Measurements from ENCODE around the gene SLC16A14.

The SLC16A14 gene, protein sequence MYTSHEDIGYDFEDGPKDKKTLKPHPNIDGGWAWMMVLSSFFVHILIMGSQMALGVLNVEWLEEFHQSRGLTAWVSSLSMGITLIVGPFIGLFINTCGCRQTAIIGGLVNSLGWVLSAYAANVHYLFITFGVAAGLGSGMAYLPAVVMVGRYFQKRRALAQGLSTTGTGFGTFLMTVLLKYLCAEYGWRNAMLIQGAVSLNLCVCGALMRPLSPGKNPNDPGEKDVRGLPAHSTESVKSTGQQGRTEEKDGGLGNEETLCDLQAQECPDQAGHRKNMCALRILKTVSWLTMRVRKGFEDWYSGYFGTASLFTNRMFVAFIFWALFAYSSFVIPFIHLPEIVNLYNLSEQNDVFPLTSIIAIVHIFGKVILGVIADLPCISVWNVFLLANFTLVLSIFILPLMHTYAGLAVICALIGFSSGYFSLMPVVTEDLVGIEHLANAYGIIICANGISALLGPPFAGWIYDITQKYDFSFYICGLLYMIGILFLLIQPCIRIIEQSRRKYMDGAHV

DNA sequence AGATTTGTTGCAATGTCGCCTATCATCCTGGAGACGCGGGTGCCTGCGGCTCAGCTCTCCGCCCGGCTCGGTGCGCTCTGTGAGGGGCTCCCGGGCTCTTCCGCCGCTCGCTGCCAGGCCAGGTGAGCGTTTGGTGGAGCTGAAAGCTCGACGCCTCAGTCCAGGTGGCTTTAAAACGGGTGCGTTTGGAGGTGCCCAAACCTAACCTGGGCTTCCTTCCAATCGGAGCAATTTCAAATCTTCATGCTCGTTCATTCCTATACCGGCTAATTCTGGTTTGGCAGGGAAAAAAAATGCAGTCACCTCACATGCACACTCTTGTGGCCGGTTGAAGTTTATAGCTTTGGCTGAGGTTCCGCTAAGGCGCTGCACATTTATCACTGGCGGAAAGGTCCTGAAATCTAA lies at the start of gene SLC16A14:
Gene SLC16A14, minus strand, starts transcription at position 274 of the 405 bp plus-strand sequence. CDS start 9,572 bp downstream, outside the sequence.
- TF ChIP-seq, protein P1, sequence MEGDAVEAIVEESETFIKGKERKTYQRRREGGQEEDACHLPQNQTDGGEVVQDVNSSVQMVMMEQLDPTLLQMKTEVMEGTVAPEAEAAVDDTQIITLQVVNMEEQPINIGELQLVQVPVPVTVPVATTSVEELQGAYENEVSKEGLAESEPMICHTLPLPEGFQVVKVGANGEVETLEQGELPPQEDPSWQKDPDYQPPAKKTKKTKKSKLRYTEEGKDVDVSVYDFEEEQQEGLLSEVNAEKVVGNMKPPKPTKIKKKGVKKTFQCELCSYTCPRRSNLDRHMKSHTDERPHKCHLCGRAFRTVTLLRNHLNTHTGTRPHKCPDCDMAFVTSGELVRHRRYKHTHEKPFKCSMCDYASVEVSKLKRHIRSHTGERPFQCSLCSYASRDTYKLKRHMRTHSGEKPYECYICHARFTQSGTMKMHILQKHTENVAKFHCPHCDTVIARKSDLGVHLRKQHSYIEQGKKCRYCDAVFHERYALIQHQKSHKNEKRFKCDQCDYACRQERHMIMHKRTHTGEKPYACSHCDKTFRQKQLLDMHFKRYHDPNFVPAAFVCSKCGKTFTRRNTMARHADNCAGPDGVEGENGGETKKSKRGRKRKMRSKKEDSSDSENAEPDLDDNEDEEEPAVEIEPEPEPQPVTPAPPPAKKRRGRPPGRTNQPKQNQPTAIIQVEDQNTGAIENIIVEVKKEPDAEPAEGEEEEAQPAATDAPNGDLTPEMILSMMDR (IDR thresholded peaks at IDR 0.05) = peak; percentile 28; the same call in 1 of the 2 replicates

DNA sequence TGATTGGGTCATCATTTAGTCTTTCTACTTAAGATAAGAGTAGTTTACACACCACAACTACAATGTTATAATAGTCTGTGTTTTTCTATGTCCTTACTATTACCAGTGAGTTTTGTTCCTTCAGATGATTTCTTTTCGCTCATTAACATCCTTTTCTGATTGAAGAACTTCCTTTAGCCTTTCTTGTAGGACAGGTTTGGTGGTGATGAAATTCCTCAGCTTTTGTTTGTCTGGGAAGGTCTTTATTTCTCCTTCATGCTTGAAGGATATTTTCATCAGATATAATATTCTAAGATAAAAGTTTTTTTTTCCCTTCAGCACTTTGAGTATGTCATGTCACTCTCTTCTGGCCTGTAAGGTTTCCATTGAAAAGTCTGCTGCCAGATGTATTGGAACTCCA lies 38.0 kb upstream of the SLC16A14 start:
- TF ChIP-seq, protein P1 (IDR thresholded peaks at IDR 0.05) = no peak

DNA sequence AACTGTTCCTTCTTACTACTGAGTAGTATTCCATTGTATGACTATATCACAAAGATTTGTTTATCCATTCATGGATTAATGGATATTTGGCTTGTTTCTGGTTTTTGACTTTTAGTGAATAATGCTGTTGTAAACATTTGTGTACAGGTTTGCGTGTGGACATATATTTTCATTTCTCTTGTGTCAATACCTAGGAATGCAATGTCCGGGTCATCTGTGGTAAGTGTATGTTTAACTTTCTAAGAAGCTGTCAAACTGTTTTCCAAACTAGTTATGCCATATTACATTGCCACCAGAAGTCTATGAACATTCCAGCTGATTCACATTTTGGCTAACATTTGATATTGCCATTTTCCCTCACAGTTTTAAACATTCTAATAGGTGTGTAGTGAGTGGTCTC lies 29.1 kb upstream of the SLC16A14 start:
- TF ChIP-seq, protein P1 (IDR thresholded peaks at IDR 0.05) = no peak

DNA sequence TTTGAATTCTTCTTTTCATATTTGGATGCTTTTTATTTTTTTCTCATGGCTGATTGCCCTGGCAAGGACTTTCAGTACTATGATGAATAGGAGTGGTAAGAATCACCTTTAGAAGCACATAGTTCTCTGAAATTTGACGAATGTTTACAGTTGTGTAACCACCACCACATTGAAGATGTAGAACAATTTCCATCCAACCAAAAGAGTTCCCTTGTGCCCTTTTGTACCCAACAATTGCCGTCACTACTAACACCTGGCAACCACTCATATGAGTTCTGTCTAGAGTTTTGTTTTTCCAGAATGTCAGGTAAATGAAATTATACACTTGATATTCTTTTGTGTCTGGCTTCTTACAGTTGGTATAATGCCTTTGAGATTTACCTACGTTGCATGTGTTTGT lies 28.7 kb upstream of the SLC16A14 start:
- TF ChIP-seq, protein P1 (IDR thresholded peaks at IDR 0.05) = no peak

DNA sequence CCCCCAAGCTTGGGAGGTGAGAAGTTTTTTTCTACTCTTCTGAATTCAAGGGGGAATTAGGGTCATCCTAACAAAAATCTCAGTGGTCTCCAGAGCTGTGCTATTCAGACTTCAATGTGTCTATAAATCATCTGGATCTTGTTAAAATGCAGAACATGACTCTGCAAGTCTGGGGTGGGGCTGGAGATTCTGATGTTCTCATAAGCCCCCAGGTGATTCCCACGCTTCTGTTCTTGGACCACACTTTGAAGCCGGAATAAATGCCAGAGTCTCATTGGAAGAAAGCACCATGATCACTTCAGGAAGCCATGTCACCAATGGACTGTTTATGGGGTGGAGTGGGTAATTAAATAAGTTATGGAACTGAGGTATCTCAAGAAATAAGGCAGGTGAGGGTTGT lies 22.2 kb upstream of the SLC16A14 start:
- TF ChIP-seq, protein P1 (IDR thresholded peaks at IDR 0.05) = no peak

DNA sequence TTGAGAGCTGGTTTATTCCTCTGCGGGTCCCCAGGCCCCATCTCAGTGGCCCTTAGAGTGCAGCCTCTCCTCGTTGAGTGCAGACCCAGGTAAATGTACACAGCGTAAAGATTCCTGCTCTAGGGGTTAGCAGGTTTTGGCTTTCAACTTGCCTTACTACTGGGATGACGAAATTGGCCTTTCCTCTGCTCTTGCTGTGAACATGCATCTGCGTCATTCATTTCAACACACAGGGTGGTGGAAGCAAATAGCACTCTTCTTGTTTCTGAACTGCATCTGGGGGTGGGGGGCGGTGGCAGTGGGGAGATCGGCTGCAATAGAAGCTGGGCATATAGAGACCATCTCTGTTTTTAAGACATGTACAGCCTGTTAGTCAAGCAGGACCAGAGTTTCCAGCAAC lies 16.5 kb upstream of the SLC16A14 start:
- TF ChIP-seq, protein P1 (IDR thresholded peaks at IDR 0.05) = no peak

DNA sequence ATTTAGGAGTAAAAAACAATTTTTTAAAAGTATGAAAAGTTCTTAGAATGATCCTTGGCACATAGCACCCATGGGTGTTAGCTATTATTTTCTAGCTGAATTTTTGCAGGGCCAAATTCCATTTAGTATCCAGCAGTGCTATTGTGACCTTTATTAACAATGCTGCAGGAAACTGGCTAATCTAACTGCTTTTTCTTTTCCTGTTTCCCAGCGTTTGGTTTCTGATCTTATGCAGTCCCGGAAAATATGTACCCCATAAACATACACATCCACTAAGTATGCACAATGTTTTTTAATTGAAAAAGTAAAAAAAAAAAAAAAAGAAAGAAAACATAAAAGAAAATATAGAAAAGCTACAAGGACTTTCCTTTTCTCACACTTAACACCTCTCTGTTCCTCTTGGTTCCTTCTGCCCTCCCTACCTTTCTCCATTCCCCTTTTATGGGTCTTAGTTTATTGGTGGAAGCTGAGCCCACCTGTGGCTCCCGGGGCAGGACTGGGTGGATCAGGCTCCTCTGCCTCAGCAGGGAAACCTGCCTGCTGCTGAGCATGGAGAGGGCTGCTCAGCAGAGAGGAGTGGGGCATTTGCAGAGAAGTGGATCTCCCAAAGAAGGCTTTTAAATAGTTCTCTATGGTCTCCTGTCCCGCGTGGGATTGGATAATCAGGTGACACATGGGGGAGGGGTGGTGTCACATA lies 9.3 kb upstream of the SLC16A14 start:
- TF ChIP-seq, protein P1 (IDR thresholded peaks at IDR 0.05) = no peak
